Measurements from ENCODE around the gene CHAD. TPM values are rescaled to one million over a fixed set of nuclear protein-coding genes. Genes with fewer than 3 reads are reported as not detected.
"Not testable (repeated sequence)": the region's sequence is repeated elsewhere in the genome, so short reads cannot be mapped to it uniquely, and the experiment has no call there.

The CHAD gene
- total RNA-seq, 2 donors from 2014 or later = not detected

DNA sequence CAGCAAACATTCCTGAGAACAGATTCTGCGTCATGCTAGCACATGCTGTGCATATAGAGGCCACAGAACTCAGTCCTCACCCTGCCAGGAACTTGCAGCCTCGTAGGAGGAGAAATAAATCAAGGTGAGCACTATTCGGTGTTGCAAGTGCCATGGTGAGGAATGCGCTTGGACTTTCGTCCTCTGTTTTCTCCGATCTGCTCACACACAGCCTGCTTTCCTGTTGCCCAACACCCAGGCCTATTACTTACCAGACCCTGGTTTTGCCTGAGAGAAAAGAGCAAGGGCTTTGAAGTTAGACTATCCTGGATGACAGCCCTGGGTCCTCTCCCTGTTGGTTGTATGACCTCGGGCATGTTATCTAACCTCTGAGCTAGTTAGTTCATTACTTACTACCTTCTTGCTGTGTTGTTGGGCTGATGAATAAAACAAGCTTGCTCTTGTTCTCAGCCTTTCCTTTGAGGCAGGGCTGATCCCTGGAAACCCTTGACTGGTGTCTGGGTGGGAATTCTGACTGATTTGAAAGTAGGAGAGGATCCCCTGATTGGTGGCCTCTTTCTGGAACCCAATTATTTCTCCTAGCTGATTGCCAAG is 39.8 kb downstream of the CHAD start:
- DNase-seq (ENCODE audit: low spot score in 2 of 2) (no peak), ATAC-seq (no peak)
- no peaks in the 10 kb centered on the region for H3K36me3 Mint-ChIP-seq
- H3K9me3 Mint-ChIP-seq = no peaks in the 10 kb centered on the region
- no peak overlapping the region for H3K27ac Mint-ChIP-seq

DNA sequence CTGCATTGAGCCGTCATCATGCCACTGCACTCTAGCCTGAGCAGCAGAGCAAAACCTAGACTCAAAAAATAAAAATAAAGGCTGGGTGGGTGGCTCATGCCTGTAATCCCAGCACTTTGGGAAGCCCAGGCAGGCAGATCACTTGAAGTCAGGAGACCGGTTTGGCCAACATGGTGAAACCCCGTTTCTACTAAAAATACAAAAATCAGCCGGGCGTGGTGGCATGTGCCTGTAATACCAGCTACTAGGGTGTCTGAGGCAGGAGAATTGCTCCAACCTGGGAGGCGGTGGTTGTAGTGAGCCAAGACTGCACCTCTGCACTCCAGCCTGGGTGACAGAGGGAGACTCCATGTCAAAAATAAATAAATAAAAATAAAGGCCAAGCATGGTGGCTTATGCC is 40.6 kb downstream of the CHAD start:
- not testable (repeated sequence) for H3K27ac Mint-ChIP-seq; H3K36me3 Mint-ChIP-seq; DNase-seq (ENCODE audit: low spot score in 2 of 2); ATAC-seq; H3K9me3 Mint-ChIP-seq

DNA sequence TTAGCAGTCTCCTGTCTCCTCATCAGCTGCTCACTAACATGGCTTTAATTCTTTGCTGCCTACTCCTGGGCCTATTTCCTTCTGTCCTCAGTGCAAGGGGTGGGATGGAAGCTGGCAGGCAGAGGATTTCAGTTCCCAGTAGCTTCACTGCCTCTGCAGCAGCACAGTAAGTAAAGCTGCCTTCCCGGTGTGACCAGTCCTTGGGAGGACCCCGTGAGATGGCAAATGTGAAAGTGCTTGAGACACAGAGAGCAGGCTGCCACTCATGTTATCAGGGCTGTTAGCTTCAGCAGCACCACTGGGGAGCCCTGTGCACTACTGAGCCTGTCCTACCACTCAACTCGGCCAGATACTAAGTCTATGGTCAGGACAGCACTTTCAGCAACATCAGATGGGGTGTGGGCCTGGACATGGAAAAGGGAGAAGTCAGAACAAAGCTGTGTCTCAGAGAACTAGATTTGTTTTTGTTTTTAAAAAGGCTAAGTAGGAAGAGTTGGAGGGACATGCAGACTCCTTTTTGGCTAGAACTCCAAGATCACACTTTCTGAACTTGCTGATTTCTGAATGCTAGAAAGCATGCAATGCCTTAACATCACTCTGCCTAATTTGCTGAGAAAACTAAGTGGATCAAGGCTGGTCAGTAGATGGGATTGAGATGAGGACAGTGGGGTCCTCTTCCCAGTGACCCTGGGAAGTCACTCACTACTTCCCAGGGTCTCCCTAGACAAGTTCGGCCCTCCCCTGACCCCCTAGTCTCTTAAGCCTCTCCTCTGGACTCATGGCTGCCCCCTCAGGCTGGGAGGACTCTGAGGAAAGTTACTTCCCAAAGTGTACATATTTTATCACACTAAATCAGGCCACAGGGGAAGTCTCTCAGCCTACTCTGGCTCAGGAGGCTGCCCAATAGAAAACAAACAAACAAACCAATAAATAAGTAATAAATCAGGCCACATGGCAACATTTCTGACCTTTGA is 41.6 kb downstream of the CHAD start:
- no peak overlapping the region for H3K27ac Mint-ChIP-seq
- ATAC-seq (peak; percentile 26 to 41), DNase-seq (ENCODE audit: low spot score in 2 of 2) (peak in 1 of 2 donors; percentile 27)
- no peaks in the 10 kb centered on the region for H3K36me3 Mint-ChIP-seq
- no peaks in the 10 kb centered on the region for H3K9me3 Mint-ChIP-seq

DNA sequence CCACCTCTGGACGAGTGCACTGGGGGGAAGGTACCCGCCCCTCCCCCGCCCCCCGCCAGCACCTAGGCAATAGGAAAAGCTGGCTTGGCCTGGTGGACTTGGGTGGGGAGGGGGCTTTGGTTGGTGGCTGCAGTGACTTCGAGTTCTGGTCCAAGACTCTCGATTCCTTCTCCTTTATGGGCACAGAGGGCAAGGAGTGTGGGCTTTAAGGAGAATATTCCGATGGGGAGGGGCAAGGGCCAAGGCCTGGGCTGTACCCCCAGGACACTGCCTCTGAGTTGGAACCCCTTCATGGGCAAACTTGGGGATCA is 42.3 kb downstream of the CHAD start:
- no peak overlapping the region for H3K27ac Mint-ChIP-seq
- DNase-seq (ENCODE audit: low spot score in 2 of 2) = peak in 1 of 2 donors; percentile 7
- no peaks in the 10 kb centered on the region for H3K9me3 Mint-ChIP-seq
- ATAC-seq = peak; percentile 2 to 30
- H3K36me3 Mint-ChIP-seq = no peaks in the 10 kb centered on the region

DNA sequence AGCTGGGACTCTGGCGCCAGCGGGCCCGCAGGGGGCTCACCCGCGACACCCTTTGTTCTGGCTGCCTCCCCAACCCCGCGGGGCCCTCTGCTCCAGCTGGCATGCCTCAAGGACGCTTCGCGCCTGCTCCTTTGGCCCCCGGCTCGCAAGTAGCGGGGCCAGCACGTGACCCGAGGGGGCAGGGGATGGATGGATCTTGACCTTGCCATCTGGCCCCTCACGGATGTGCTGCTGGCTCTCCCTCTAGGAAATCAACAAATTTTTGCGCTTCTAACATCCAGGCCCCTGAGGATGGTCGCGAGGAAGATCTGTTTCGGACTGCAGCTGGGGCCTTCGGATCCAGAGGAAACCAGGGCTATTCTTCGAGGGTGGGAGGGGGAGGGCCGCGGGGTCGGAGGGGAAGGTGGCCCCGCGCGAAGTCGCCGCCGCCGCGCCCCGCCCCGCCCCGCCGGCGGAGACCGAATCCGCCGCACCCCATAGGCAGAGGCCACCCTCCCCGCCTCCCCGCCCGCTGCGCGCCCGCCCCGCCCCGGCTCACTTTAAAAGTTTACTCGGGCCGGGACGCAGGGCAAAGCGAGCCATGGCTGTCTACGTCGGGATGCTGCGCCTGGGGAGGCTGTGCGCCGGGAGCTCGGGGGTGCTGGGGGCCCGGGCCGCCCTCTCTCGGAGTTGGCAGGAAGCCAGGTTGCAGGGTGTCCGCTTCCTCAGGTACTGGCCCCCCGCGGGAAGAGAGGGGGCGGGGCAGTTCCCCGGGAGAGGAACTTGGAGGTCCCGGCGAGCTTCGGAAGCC is 42.8 kb downstream of the CHAD start, which contains the start of gene ACSF2:
TSS of gene ACSF2 (plus strand) at position 537 of the 790 bp plus-strand sequence. CDS start at position 581, 44 bp downstream.
- H3K9me3 Mint-ChIP-seq = no peaks in the 10 kb centered on the region
- peak; percentile 92 for ATAC-seq
- H3K36me3 Mint-ChIP-seq = no peaks in the 10 kb centered on the region
- peak; percentile 65 to 75 for DNase-seq (ENCODE audit: low spot score in 2 of 2)
- peak within 1 kb of the TSS; percentile 63 to 77 for H3K27ac Mint-ChIP-seq

DNA sequence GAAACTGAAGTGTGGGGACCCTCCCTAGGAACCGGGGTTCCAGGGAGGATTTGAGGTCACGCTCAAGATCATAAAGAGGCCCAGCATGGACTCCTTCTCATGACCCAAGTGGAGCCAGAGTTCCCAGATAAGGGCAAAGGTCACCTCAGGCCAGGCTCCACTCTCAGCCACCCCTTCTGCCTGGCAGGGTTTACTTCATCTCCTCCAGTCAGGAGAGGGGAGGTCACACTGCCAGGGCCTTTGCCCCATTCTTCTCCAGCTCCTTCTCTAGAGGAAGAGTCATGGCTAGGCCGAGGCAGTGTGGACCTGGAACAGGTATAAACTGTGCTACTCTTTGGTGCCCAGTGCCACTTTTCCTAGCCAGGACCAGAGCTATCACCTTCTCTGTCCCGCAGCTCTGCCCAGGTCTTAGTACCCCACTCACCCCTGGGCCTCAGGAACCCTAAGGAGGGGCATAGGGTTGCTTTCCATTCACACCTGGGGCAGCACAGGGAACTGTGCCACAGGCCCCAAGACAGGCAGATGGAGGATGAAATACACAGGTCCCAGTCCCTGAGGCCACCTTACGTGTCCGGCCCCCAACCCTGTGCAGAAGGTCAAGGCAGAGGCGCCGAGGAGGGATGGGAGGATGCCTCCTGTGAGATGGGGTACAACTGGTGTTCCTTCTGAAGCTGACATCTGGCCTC is 43.5 kb downstream of the CHAD start:
- no peaks in the 10 kb centered on the region for H3K9me3 Mint-ChIP-seq
- no peaks in the 10 kb centered on the region for H3K36me3 Mint-ChIP-seq
- no peak for ATAC-seq
- H3K27ac Mint-ChIP-seq = peak overlapping the region in 1 of 2 donors; percentile 63
- DNase-seq (ENCODE audit: low spot score in 2 of 2) = no peak

DNA sequence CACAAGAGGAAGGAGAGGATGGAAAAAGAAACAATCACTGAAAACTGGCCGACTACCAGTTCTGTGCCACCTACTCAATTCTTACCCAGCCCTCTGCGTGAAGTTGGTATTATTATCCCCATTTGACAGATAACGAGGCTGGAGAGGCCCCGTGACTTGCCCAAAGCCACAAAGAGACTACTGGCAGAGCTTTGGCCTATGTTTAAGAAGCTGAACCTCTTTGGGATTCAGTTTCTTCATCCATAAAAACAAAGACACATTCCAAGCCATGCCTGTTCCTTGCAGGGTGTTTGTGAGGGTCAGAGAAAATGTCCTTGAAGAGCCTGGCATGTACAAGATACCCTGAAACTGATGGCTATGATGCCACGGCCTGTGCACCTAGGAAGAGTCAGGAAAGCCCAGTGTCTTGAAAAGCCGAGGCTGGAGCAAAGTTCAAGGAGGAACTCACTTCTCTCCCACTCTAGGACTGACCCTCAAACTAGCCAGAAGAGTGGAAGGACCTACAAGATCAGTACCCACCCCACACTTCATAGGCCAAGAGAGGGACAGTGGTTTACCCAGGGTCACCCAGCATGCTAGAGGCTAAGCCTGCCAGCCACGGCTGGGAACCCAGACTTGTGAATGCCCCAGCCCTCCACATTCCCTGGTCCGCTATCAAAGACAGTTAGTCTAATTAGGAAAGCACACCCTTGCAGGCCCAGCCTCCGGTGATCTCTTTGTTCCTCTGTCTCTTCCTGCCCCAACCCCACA is 44.3 kb downstream of the CHAD start:
- Mint-ChIP-seq H3K27ac (no peak overlapping the region), H3K9me3 (peaks cover under 1 to 1% of the 10 kb centered on the region in 2 donors), H3K36me3 (peaks cover 1 to 2% of the 10 kb centered on the region in 2 donors)
- ATAC-seq (no peak), DNase-seq (ENCODE audit: low spot score in 2 of 2) (no peak)

DNA sequence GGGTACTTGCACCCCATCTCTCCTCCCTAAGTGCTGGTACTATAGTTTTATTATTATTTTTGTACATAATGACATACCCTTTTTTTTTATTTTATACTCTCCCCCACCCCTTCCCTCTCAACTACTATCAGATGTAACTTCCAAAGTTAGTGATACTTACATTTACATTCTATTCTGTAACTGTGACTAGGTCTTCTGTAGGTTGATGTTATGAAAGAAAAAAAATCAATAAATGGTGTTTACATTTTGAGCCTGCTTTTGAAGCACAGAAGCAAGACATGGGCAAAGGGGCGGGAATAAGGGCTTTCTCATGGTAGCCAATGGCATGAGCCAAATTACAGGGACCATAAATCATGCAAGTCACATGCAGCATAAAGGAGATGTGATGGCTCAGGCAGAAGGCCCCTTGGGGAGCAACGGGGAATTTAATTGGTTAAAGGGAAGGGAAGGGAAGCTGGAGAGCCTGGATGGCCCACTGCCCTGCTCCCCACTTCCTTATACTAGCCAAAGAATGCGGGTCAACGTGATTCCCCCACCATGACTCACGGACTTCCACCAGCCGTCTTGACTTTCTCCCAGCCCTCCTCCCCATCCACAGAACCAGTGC is 45.0 kb downstream of the CHAD start:
- peaks cover 8% of the 10 kb centered on the region in 2 donors for H3K36me3 Mint-ChIP-seq
- ATAC-seq (no peak), DNase-seq (ENCODE audit: low spot score in 2 of 2) (no peak)
- peaks cover 7% of the 10 kb centered on the region in 2 donors for H3K9me3 Mint-ChIP-seq
- H3K27ac Mint-ChIP-seq = peak overlapping the region in 1 of 2 donors; percentile 36

DNA sequence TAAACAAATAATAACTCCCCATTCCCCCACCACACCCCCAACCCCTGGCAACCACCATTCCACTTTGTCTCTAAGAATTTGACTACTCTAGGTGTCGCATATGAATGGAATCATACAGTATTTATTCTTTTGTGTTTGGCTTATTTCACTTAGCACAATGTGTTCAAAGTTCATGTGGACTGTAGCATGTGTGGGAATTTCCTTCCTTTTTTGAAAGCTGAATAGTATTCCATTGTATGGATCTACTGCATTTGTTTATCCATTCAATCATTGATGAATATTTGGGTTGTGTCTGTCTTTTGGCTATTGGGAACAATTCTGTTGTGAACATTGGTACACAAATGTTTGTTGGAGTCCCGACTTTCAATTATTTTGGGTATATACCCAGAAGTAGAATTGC is 45.9 kb downstream of the CHAD start:
- Mint-ChIP-seq H3K27ac (no peak overlapping the region), H3K9me3 (peaks cover 7% of the 10 kb centered on the region in 2 donors), H3K36me3 (peaks cover 8% of the 10 kb centered on the region in 2 donors)
- ATAC-seq (no peak), DNase-seq (ENCODE audit: low spot score in 2 of 2) (no peak)

DNA sequence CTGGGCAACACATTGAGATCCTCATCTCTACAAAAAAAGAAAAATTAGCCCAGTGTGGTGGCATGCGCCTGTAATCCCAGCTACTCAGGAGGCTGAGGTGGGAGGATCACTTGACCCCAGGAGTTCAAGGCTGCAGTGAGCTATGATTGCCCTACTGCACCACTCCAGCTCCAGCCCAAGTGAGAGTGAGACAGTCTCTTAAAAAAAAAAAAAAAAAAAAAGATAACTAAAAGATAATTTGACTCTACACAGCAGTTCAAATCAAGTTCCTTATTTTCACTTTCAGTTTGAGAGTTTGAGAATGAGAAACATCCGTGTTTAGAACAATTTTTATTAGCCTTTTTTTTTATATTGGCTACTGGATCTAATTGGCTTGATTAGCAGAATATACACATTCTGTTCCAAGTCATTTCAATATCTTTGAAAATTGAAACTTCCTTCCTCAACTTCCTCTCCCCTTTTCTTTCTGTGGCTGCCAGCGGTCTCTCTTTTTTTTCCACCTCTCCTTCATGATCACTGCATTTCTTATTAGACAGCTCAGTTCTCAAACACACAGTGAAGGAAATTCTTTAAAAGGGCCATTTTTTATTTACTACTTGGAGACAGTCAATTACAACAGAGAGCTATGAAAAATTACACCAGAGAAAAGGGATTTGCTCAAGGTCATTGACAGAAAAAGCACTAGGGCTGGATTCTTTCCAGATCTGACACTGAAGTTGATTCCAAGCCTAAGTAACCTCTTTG is 47.2 kb downstream of the CHAD start:
- Mint-ChIP-seq H3K9me3 (peaks cover 7% of the 10 kb centered on the region in 2 donors), H3K36me3 (peaks cover 8% of the 10 kb centered on the region in 2 donors), H3K27ac (peak overlapping the region; percentile 69 to 74)
- DNase-seq (ENCODE audit: low spot score in 2 of 2) (no peak), ATAC-seq (peak in 1 of 2 donors; percentile 24)

DNA sequence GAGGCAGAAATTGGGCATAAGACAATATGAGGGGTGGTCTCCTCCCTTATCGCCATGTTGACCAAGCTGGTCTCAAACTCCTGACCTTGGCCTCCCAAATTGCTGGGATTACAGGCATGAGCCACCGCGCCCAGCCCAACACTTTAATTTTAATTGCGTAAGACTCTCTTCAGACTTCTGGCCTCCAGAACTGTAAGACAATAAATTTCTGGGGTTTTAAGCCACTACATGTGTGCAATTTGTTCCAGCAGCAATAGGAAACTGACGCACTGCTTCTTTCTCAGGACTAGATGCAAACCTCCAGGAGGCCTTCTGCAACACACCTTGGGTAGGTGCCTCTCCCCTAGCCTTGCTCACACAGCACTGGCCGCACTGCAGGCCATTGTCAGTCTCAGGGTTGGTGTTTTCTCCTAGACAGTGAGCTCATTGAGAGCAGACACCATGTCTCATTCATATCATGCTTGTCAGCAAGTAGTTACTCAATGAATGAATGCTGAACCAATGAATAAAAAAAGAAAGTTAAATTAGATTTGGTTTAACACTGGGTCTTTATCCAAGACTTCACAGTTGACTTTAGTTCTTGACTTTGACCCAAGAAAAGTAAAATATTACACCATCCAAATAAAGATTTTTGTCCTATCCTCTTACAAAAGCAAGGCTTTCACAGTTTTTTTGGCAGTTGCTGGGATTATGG is 48.1 kb downstream of the CHAD start:
- DNase-seq (ENCODE audit: low spot score in 2 of 2) (no peak), ATAC-seq (no peak)
- H3K9me3 Mint-ChIP-seq = peaks cover 7% of the 10 kb centered on the region in 2 donors
- peaks cover 8% of the 10 kb centered on the region in 2 donors for H3K36me3 Mint-ChIP-seq
- peak overlapping the region in 1 of 2 donors; percentile 74 for H3K27ac Mint-ChIP-seq

DNA sequence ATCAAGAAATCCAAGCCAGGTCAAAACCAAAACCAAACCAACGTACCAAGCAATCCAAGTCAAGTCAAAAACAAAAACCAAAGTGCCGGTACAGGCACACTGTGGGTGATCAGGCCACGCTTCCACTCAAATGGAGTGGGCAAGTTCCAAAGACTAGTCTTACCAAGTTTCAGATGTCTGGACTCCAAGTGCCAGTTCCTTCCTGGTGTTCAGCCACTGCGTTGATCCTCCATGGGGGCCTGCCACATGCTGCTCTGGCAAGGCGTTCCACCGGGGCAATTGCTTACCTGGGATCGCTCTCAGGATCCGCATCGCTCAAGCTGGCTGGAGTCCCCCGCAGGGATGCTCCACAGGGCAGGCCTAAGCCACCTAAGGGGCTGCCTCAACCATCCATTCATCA is 49.1 kb downstream of the CHAD start:
- H3K36me3 Mint-ChIP-seq; H3K9me3 Mint-ChIP-seq; H3K27ac Mint-ChIP-seq; ATAC-seq; DNase-seq (ENCODE audit: low spot score in 2 of 2): not testable (repeated sequence)

DNA sequence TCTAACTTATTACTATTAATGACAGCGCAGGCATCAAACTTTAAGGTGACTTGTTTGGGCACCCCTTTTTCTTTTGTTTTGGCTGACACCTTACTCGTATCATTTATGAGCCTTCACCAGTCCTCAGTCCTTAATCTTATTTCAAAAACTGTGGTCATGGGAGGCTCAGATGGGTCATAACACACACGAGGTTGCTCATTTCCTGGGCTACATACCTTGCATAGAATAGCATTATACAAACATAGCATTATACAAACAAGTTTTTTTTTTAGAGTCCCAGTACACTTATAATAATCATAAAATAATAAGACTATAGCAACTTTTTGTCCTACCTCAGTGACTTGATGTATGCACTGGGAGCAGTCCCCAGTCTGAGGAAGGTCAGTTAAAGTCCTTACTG is 53.9 kb downstream of the CHAD start:
- Mint-ChIP-seq H3K9me3 (peaks cover 7% of the 10 kb centered on the region in 2 donors), H3K27ac (no peak overlapping the region), H3K36me3 (peaks cover 8% of the 10 kb centered on the region in 2 donors)
- DNase-seq (ENCODE audit: low spot score in 2 of 2) (no peak), ATAC-seq (no peak)
